Gastroesophageal sphincter (tissue), 3 donors: ENCODE data around the gene KRTAP5-3.

Experiments
- CTCF ChIP-seq, 4 experiments: fragments of 200-600 bp in 2 of 4; fragments of 450-650 bp in 2 of 4; sonication (generic) in 1 of 4; IDR thresholded peaks; one replicate each; pipeline ENCODE4 v1.5.1; 2017 to 2019; ENCODE audit warnings: antibody characterized with exemption in 4 of 4, mild to moderate bottlenecking in 2 of 4, moderate library complexity in 2 of 4
- EP300 ChIP-seq: sonication (generic); formaldehyde crosslinking; IDR thresholded peaks from one replicate; pipeline ENCODE4 v1.6.1; 2017; ENCODE audit warnings: antibody characterized with exemption, mild to moderate bottlenecking
- POLR2A ChIP-seq, 2 donors: fragments of 450-650 bp; IDR thresholded peaks; one replicate each; pipeline ENCODE4 v1.6.1; 2017; ENCODE audit warnings: antibody characterized with exemption in 2 of 2, mild to moderate bottlenecking in 2 of 2, moderate library complexity in 1 of 2
- POLR2AphosphoS5 ChIP-seq: sonication (generic); formaldehyde crosslinking; IDR thresholded peaks from one replicate; pipeline ENCODE4 v1.6.1; 2017; ENCODE audit warnings: antibody characterized with exemption

GRCh38 chr11:1642288-1643145 lies 34.3 kb upstream of the KRTAP5-3 start:
- TF ChIP-seq CTCF (IDR thresholded peaks at IDR 0.05) (no peak), POLR2A (IDR thresholded peaks at IDR 0.05) (no peak), POLR2AphosphoS5 (no peak), EP300 (no peak)
